Uterus (tissue), 4 donors: Measurements from ENCODE around the gene STIM1. TPM values are rescaled to one million over a fixed set of nuclear protein-coding genes. Genes with fewer than 3 reads are reported as not detected.

Experiments
- DNase-seq, 2 donors: peaks; one replicate each; pipeline ENCODE4 v3.0.0-alpha.2; 2019 to 2020
- H3K27ac ChIP-seq, 2 donors: fragments of 200-600 bp; sonication (generic); 1 replicate in 1 of 2; 2 replicates in 1 of 2; pipeline ENCODE4 v1.5.1; 2016 to 2018
- H3K27me3 ChIP-seq, 2 donors: fragments of 200-600 bp; sonication (generic); one replicate each; pipeline ENCODE4 v1.5.1; 2018 to 2019; ENCODE audit warnings: control low read depth in 1 of 2
- H3K36me3 ChIP-seq, 2 donors: fragments of 200-600 bp; sonication (generic); one replicate each; pipeline ENCODE4 v1.5.1; 2019; ENCODE audit warnings: control low read depth in 1 of 2
- H3K4me1 ChIP-seq, 2 donors: fragments of 200-600 bp; sonication (generic); one replicate each; pipeline ENCODE4 v1.5.1; 2018 to 2019; ENCODE audit warnings: control low read depth in 1 of 2
- H3K4me3 ChIP-seq, 2 donors: fragments of 200-600 bp; sonication (generic); 1 replicate in 1 of 2; 2 replicates in 1 of 2; pipeline ENCODE4 v1.5.1; 2018 to 2019; ENCODE audit warnings: mild to moderate bottlenecking in 1 of 2
- H3K9me3 ChIP-seq, 2 donors: fragments of 200-600 bp; sonication (generic); one replicate each; pipeline ENCODE4 v1.5.1; 2019; ENCODE audit warnings: control low read depth in 1 of 2
- CTCF ChIP-seq, 4 experiments: fragments of 200-600 bp in 2 of 4; fragments of 450-650 bp in 2 of 4; sonication (generic) in 2 of 4; IDR thresholded peaks; one replicate each; pipeline ENCODE4 v1.5.1; 2016 to 2019; ENCODE audit warnings: antibody characterized with exemption in 4 of 4, mild to moderate bottlenecking in 2 of 4, moderate library complexity in 1 of 4
- POLR2A ChIP-seq, 2 donors: fragments of 450-650 bp; IDR thresholded peaks; one replicate each; pipeline ENCODE4 v1.6.1; 2016; ENCODE audit warnings: antibody characterized with exemption in 2 of 2, mild to moderate bottlenecking in 1 of 2, moderate library complexity in 1 of 2
- intact Hi-C: fragments of 100-400 bp; cut with DNase I; formaldehyde crosslinking; loops from one replicate; pipeline ENCODE4 v1.15.1; 2023; ENCODE audit warnings: low total_unique reads
- total RNA-seq, 4 donors: library from RNA; depleted of rRNA in 3 of 4; stranded (reverse); fragments of >200 nt in 3 of 4; gene quantifications; one replicate each; pipeline versions ENCODE4 v1.1.0 to v1.2.4, GENCODE V29; 2014 to 2023
- donor health status: DM: yes; HTN: yes; CAD: no.

The STIM1 gene
- total RNA-seq, 4 donors from 2014 or later: 37.6 to 114 (median 56.3) TPM

DNA sequence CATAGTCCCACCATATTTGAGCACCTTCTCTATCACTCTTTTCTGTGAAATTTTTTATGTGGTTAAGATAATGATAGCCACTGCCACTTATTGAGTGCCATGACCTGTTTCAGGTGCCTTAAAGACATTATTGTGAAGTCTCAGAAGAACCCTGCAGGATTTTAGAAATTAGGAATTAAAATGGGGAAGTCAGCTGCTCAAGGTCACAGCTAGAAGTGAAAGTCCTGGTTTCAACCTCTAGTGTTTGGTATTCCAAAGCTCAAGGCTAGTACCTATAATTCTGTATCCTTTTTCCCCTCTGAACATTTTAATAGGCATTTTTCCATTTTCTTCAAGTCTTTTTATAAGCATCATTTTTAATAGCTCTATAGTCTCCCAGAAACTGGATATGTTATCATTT lies 230.1 kb downstream of the STIM1 start:
- Histone ChIP-seq H3K4me3 (no peak overlapping the region), H3K27me3 (no peaks in the 10 kb centered on the region), H3K4me1 (no peaks in the 10 kb centered on the region), H3K27ac (no peak overlapping the region), H3K36me3 (no peaks in the 10 kb centered on the region), H3K9me3 (no peaks in the 10 kb centered on the region)
- DNase-seq: no peak
- TF ChIP-seq POLR2A (IDR thresholded peaks at IDR 0.05): no peak
- no peak for TF ChIP-seq CTCF (IDR thresholded peaks at IDR 0.05)
- intact Hi-C loops: no loop called here

- DNase-seq: no peak
- Histone ChIP-seq H3K9me3 (no peaks in the 10 kb centered on the region), H3K4me3 (no peak overlapping the region), H3K4me1 (no peaks in the 10 kb centered on the region), H3K27ac (no peak overlapping the region), H3K27me3 (no peaks in the 10 kb centered on the region), H3K36me3 (no peaks in the 10 kb centered on the region)
- intact Hi-C loops: no loop called here
- TF ChIP-seq POLR2A (IDR thresholded peaks at IDR 0.05) (no peak), CTCF (IDR thresholded peaks at IDR 0.05) (no peak)
Measured at GRCh38 chr11:4086575-4087353, 231.3 kb downstream of the STIM1 start.

DNA sequence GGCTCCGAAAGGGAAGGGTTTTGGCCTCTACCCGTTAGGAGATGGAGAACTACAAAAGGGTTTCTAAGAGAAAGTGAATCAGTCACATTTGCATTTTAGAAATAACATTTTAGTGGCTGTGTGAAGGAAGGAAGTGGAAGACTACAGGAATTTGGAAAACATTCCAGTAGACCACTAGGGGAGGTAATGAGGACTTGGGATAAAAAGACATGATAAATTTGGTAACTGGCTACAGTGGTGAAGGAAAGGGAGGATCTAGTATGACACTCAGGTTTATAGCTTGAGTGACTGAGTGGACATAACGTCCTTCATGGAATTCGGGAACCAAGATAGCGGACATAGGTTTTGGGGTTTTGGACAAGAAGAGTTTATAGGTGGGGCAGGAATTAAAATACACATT lies 232.1 kb downstream of the STIM1 start:
- Histone ChIP-seq H3K4me1 (no peaks in the 10 kb centered on the region), H3K27me3 (no peaks in the 10 kb centered on the region), H3K9me3 (no peaks in the 10 kb centered on the region), H3K36me3 (no peaks in the 10 kb centered on the region), H3K27ac (no peak overlapping the region), H3K4me3 (no peak overlapping the region)
- TF ChIP-seq CTCF (IDR thresholded peaks at IDR 0.05): no peak
- no peak for TF ChIP-seq POLR2A (IDR thresholded peaks at IDR 0.05)
- no peak for DNase-seq
- intact Hi-C loops: no loop called here

DNA sequence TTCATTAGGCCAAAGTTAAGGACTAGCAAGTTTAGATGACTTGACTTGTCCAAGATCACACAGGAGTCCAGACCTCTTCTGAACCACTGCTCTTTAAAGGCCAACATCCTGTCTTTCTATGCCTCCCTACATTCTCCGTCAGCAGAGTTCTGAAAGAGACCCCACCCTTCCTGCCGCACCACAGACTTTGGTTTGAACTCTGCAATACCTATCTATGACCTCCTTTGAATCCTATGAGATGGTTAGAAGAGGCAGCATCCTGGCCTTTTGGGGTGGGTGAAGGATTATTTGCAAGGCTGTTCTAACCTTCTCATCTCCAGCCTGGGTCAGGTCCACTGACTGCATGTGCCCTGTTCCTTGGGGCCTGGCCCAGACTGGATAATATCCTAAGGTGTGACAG lies 234.8 kb downstream of the STIM1 start:
- intact Hi-C loops: no loop called here

More for the DNA sequence above, 234.8 kb downstream of the STIM1 start:
- H3K36me3 ChIP-seq: no peaks in the 10 kb centered on the region
- no peaks in the 10 kb centered on the region for H3K27me3 ChIP-seq
- no peaks in the 10 kb centered on the region for H3K4me1 ChIP-seq
- H3K4me3 ChIP-seq: no peak overlapping the region
- H3K27ac ChIP-seq: no peak overlapping the region
- no peak for TF ChIP-seq POLR2A (IDR thresholded peaks at IDR 0.05)
- no peak for TF ChIP-seq CTCF (IDR thresholded peaks at IDR 0.05)
- no peak for DNase-seq
- H3K9me3 ChIP-seq: no peaks in the 10 kb centered on the region
